Ovary (tissue), 9 donors: Measurements from ENCODE around the gene STX18. TPM values are rescaled to one million over a fixed set of nuclear protein-coding genes. Genes with fewer than 3 reads are reported as not detected.

Experiments used
- DNase-seq, 5 donors: peaks; one replicate each; pipeline ENCODE4 v3.0.0-alpha.2; 2019 to 2020
- H3K27ac ChIP-seq, 2 donors: fragments of 200-600 bp; one replicate each; pipeline versions ENCODE4 v1.5.1 to v1.8.0; 2019 to 2022
- H3K27me3 ChIP-seq: fragments of 200-600 bp; one replicate; pipeline ENCODE4 v1.8.0; 2022
- H3K36me3 ChIP-seq: fragments of 200-600 bp; sonication (generic); one replicate; pipeline ENCODE4 v1.5.1; 2019
- H3K4me1 ChIP-seq: one replicate; pipeline ENCODE4 v1.8.1; 2013; ENCODE audit warnings: mild to moderate bottlenecking, moderate library complexity; ENCODE audit not compliant: insufficient read depth
- H3K4me3 ChIP-seq: fragments of 200-600 bp; sonication (generic); one replicate; pipeline ENCODE4 v1.5.1; 2017
- H3K9me3 ChIP-seq, 2 donors: fragments of 200-600 bp in 1 of 2; sonication (generic) in 1 of 2; one replicate each; pipeline versions ENCODE4 v1.5.1 to v1.8.1; 2013 to 2019; ENCODE audit warnings: mild to moderate bottlenecking in 1 of 2, moderate library complexity in 1 of 2
- EP300 ChIP-seq: sonication (generic); formaldehyde crosslinking; IDR thresholded peaks from one replicate; pipeline ENCODE4 v1.6.1; 2017; ENCODE audit warnings: antibody characterized with exemption
- POLR2A ChIP-seq: fragments of 450-650 bp; IDR thresholded peaks from one replicate; pipeline ENCODE4 v1.6.1; 2017; ENCODE audit warnings: antibody characterized with exemption, mild to moderate bottlenecking, moderate library complexity
- WGBS, 3 donors: extraction: QIAGEN DNeasy Blood & Tissue Kit in 1 of 3; methylation state at CpG; one replicate each; pipeline versions ENCODE4 v1.1.5 to v1.1.7; 2013 to 2017; 5-methylcytosine and 5-hydroxymethylcytosine counted together
- intact Hi-C, 4 donors: fragments of 100-400 bp; cut with DNase I; formaldehyde crosslinking; loops; one replicate each; pipeline versions ENCODE4 v1.11.0 to v1.15.1; 2022 to 2023
- polyA plus RNA-seq, 2 donors: library from polyadenylated mRNA; stranded (reverse); fragments of 200-250 nt in 1 of 2; fragments of 350-450 nt in 1 of 2; fragmentation: Illumina TruSeq in 1 of 2; extraction: RNeasy Lipid Tissue Mini Kit (QIAGEN cat#74804) in 1 of 2; gene quantifications; one replicate each; pipeline ENCODE4 v1.2.3, GENCODE V29; 2013 to 2014
- total RNA-seq, 7 donors: library from RNA; depleted of rRNA in 2 of 7; stranded (reverse); fragments of >200 nt in 2 of 7; fragmentation: NEBNext Ultra II Directional in 3 of 7; extraction: Animal tissue kit (Norgen Biotek cat#: 25700) in 3 of 7; gene quantifications; one replicate each; pipeline versions ENCODE4 v1.1.0 to v1.2.4, GENCODE V29; 2016 to 2023
- TF ChIP-seq, protein P1 (sequence below), 3 donors: fragments of 450-650 bp in 2 of 3; fragments of 200-600 bp in 1 of 3; IDR thresholded peaks; one replicate each; pipeline versions ENCODE4 v1.5.1 to v1.8.0; 2016 to 2022; ENCODE audit warnings: antibody characterized with exemption in 3 of 3, mild to moderate bottlenecking in 1 of 3
- donor health status: DM: no; HTN: no; CAD: no; lungs with moderate emphysema.
- donor health status: DM: no; HTN: no; CAD: no.
- donor health status: Bipolar disorder and iron deficiency.
- donor health status: DM: yes; HTN: yes; CAD: no.
- donor health status: DM: no; HTN: no; CAD: no.
- donor health status: DM: yes; HTN: yes; CAD: no.

STX18 gene
- total and polyA plus RNA-seq, 9 donors: 18.1 to 61.4 (median 31.9) TPM

GRCh38 chr4:4413373-4413725 is 128.5 kb downstream of the STX18 start:
- Histone ChIP-seq H3K9me3 (no peaks in the 10 kb centered on the region), H3K27me3 (no peaks in the 10 kb centered on the region), H3K4me1 (no peaks in the 10 kb centered on the region), H3K36me3 (no peaks in the 10 kb centered on the region), H3K27ac (no peak overlapping the region), H3K4me3 (no peak overlapping the region)
- TF ChIP-seq POLR2A (no peak), EP300 (no peak)
- TF ChIP-seq, protein P1, sequence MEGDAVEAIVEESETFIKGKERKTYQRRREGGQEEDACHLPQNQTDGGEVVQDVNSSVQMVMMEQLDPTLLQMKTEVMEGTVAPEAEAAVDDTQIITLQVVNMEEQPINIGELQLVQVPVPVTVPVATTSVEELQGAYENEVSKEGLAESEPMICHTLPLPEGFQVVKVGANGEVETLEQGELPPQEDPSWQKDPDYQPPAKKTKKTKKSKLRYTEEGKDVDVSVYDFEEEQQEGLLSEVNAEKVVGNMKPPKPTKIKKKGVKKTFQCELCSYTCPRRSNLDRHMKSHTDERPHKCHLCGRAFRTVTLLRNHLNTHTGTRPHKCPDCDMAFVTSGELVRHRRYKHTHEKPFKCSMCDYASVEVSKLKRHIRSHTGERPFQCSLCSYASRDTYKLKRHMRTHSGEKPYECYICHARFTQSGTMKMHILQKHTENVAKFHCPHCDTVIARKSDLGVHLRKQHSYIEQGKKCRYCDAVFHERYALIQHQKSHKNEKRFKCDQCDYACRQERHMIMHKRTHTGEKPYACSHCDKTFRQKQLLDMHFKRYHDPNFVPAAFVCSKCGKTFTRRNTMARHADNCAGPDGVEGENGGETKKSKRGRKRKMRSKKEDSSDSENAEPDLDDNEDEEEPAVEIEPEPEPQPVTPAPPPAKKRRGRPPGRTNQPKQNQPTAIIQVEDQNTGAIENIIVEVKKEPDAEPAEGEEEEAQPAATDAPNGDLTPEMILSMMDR (IDR thresholded peaks at IDR 0.05): no peak
- intact Hi-C loops: no loop called here
- 87 to 92% (median 92%) methylated on average over 10 of the region's 10 CpGs for WGBS, 3 donors
- peak in 2 of 5 donors; percentile 7 to 29 for DNase-seq

GRCh38 chr4:4412641-4413372 is 129.0 kb downstream of the STX18 start:
- TF ChIP-seq POLR2A: no peak
- no peak for TF ChIP-seq EP300
- TF ChIP-seq, protein P1 (IDR thresholded peaks at IDR 0.05): no peak
- WGBS, 3 donors: 65 to 82% (median 78%) methylated on average over 19 of the region's 19 CpGs

DNA sequence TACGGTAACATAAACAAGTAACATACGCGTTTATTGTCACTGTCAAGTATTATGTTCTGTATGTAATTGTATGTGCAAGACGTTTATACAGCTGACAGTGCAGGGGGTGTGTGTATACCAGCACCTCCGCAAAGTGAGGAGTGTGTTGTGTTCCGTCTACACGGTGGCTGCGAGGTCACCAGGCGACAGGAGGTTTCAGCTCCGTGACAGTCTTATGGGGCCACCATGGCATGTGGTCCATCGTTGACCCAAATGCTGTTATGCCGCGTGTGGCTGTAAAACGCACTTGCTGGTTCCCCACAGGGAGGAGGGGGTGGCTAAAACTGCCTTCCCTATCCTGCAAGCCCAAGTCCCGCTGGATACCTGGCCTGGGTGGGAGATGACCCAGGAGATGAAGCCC is 129.9 kb downstream of the STX18 start:
- H3K9me3 ChIP-seq: no peaks in the 10 kb centered on the region
- DNase-seq: peak in 1 of 5 donors; percentile 2
- H3K27me3 ChIP-seq: no peaks in the 10 kb centered on the region
- H3K36me3 ChIP-seq: no peaks in the 10 kb centered on the region
- intact Hi-C loops: no loop called here
- H3K27ac ChIP-seq: no peak overlapping the region
- H3K4me3 ChIP-seq: no peak overlapping the region
- no peaks in the 10 kb centered on the region for H3K4me1 ChIP-seq
- TF ChIP-seq POLR2A: no peak
- TF ChIP-seq EP300: no peak
- TF ChIP-seq, protein P1 (IDR thresholded peaks at IDR 0.05): no peak
- WGBS, 3 donors: 70 to 85% (median 81%) methylated on average over 15 of the region's 15 CpGs

More at GRCh38 chr4:4412641-4413372, 129.0 kb downstream of the STX18 start:
- intact Hi-C loops: no loop called here
- no peak overlapping the region for H3K4me3 ChIP-seq
- no peaks in the 10 kb centered on the region for H3K4me1 ChIP-seq
- H3K27me3 ChIP-seq: no peaks in the 10 kb centered on the region
- H3K36me3 ChIP-seq: no peaks in the 10 kb centered on the region
- peak in 2 of 5 donors; percentile 9 to 19 for DNase-seq
- no peaks in the 10 kb centered on the region for H3K9me3 ChIP-seq
- no peak overlapping the region for H3K27ac ChIP-seq

GRCh38 chr4:4410271-4410670 is 131.6 kb downstream of the STX18 start:
- Histone ChIP-seq H3K4me1 (no peaks in the 10 kb centered on the region), H3K27me3 (no peaks in the 10 kb centered on the region), H3K4me3 (no peak overlapping the region), H3K27ac (no peak overlapping the region), H3K36me3 (no peaks in the 10 kb centered on the region), H3K9me3 (no peaks in the 10 kb centered on the region)
- TF ChIP-seq, protein P1 (IDR thresholded peaks at IDR 0.05): no peak
- TF ChIP-seq EP300 (no peak), POLR2A (no peak)
- WGBS, 3 donors: 85 to 91% (median 86%) methylated on average over 15 of the region's 15 CpGs
- intact Hi-C loops: no loop called here
- no peak for DNase-seq
